GM18502 (cell line): ENCODE data around the gene AMPH.

Experiments used
- ATAC-seq: cut with Tn5 transposase; IDR thresholded peaks from one replicate; pipeline ENCODE4 v1.9.1; 2021; ENCODE audit warnings: mild to moderate bottlenecking; ENCODE audit not compliant: unreplicated experiment, poor library complexity

Gene AMPH

DNA sequence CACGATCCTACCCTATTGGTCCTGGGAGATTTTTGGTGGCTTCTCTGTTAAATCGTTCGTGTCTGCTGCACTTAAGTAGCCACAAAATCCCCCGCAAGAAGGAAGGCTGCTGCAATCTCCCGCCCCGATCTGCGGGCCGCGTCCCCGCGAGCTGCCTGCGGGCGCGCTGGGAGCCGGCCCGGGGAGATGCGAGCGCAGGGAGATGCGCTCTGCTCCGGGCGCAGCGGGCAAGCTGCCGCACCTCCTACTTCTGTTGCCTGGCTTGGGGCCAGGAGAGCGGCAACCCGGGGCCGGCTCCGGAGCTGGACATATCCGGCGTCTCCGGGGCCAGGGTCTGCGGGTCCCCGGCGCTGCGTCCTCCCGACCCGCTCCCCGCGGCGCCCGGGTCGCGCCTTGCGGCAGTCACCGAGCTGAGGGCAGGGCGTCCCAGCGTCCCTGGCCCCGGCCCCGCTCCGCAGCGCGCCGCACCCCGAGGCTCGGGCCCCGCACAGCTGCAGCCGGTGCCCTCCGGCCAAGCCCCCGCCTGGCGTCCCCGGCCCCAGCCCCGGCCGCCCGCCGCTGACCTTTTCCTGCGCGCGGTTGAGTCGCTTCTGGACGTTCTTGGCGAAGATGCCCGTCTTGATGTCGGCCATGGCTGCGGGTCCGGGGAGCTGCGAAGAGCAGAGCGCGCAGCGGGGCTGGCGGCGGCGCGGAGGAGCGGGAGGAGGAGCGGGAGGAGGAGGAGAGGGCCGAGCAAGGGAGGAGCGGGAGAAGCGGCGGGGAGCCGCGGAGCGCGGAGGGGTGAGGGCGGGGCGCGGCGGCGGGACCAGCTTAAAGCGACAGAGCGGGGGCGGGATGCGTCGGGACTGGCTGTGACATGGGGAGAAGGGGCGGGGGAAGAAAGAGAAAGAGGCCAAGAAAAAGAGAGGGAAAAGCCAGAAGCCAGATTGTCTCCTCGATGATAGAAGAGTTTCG lies at the start of gene AMPH:
AMPH (minus strand) TSS at position 654 of the 954 bp plus-strand sequence; CDS start at position 632, 22 bp downstream.
- no peak for ATAC-seq

DNA sequence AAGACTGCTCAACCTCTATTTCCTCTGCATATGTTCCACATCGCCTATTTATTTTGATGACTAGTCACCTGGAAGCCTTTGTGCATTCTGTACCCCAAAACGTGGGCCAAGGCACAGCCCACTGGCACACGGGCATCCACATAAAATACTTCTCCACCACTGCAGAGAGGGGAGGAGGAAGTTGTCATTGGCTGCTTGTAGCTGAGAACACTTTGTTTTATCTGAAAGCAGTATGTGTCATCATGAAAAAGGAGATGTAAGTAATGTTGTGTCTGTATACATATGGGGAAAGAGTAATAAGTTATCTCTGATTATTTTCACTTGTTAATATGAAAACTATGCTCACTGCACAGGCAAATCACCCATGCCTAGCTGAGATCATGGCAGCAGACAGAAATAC lies 48.2 kb upstream of the AMPH start:
- ATAC-seq, result no peak

- no peak for ATAC-seq
These were observed 47.5 kb upstream of the AMPH start for GRCh38 chr7:38678698-38679054.

GRCh38 chr7:38677981-38678697 lies 47.0 kb upstream of the AMPH start:
- ATAC-seq, result no peak

GRCh38 chr7:38675494-38676106 lies 44.4 kb upstream of the AMPH start:
- ATAC-seq, result no peak

GRCh38 chr7:38674513-38674912 lies 43.3 kb upstream of the AMPH start:
- no peak for ATAC-seq

DNA sequence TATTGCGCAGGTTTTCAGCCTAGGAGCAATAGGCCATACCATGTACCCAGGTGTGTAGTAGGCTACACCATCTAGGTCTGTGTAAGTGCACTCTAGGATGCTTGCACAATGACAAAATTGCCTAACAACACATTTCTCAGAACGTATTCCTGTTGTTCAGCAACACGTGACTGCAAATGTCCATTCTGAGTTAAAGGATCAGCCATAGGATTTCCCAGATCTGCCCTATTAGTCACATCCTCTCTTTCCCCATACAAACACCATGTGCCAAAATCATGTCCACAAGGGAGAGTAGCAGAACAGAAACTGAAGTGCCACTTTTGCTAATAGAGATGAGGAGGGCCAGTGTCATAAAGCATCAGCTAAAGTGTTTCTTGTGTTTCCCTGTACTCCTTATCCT lies 42.6 kb upstream of the AMPH start:
- ATAC-seq, result no peak

GRCh38 chr7:38671911-38672905 lies 41.0 kb upstream of the AMPH start:
- ATAC-seq, result no peak

- no peak for ATAC-seq
These were observed 38.9 kb upstream of the AMPH start for GRCh38 chr7:38669965-38670520.

GRCh38 chr7:38664972-38665371 lies 33.8 kb upstream of the AMPH start:
- no peak for ATAC-seq

DNA sequence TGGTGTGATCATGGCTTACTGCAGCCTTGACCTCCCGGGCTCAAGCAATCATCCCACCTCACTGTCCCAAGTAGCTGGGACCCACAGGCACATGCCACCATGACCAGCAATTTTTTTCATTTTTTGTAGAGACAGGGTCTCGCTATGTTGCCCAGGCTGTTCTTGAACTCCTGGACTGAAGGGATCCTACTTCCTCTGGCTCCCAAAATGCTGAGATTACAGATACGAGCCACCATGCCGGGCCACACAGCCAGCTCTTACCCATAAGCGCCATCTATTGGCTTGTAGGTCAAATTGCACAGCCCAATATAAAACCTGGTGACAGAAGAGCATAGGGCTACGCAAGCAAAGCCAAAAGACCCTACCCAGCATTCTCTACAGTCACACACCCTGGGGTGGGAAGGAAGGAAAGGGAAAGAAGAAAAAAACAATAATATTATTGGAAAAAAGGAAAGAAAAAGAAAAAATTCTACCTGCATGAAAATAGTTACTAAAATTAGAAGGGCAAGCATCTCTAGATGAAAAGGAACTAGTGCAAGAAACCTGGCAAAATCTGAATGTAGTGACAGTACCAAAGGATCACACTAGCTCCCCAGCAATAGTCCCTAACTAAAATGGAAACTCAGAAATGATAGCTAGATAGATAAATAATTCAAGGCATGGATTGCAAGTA lies 29.4 kb upstream of the AMPH start:
- ATAC-seq, result peak; percentile 82

- ATAC-seq, result no peak
These were observed 28.8 kb upstream of the AMPH start for GRCh38 chr7:38659931-38660330.

DNA sequence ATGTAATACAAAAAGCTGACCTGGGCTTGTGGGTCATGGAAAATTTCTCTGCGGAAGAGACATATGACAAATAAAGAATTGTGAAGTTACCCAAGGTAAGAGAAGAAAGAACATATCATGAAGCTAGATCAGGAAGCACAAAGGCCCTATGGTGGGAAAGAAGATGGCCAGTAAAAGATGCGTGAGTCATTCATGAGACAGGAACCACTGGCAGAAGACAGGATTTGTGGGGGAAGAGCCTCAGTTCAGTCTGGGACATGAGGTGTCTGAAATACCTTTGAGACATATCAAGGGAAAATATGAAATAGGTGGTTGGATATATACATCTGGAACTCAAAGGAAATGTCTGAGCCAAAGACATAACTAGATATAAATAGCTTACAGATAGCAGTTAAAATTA lies 27.7 kb upstream of the AMPH start:
- ATAC-seq, result no peak

- ATAC-seq, result no peak
These were observed 25.8 kb upstream of the AMPH start for GRCh38 chr7:38656968-38657367.

DNA sequence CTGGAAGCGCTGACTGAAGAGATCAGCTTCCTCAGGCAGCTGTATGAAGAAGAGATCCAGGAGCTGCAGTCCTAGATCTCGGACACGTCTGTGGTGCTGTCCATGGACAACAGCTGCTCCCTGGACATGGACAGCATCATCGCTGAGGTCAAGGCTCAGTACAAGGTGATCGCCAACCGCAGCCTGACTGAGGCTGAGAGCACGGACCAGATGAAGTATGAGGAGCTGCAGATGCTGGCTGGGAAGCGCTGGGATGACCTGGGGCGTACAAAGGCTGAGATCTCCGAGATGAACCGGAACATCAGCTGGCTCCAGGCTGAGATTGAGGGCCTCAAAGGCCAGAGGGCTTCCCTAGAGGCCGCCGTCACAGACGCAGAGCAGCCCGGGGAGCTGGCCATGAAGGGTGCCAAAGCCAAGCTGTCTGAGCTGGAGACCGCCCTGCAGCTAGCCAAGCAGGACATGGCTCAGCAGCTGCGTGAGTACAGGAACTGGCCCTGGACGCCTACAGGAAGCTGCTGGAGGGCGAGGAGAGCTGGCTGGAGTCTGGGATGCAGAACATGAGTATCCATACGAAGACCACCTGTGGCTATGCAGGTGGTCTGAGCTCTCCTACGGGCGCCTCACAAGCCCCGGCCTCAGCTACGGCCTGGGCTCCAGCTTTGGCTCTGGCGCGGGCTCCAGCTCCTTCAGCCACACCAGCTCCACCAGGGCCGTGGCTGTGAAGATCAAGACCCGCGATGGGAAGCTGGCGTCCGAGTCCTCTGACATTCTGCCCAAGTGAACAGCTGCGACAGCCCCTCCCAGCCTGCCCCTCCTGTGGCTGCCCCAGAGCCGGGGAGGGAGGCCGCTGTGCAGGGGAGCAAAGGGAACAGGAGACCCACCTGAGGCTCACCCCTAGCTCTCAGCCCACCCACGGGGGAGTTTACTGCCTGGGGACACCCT lies 24.9 kb upstream of the AMPH start:
- no peak for ATAC-seq

- no peak for ATAC-seq
These were observed 6.8 kb upstream of the AMPH start for GRCh38 chr7:38637957-38638356.

DNA sequence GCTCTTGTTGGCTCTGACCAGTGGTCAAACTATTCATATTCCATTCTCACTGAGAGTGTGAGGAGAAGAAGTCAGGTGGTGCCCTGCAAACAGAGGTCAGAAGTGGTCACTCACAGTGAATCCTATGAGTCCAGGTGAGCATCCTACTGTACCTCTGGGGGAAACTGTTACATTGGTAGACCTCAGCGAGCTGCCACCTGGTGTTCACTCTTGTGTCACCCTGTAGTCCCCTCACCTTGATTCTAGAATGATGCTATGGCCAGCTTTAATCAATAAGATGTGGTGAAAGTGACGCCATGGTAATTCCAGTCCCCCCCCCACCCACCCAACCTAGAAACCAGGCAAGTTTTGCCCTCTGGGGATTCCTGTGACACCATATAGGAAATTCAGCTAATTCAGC lies 1.2 kb upstream of the AMPH start:
- no peak for ATAC-seq
